WTC11 (cell line): Measurements from ENCODE around the gene PCDH1.

Experiments used
- CREM ChIP-seq: sonication (generic); formaldehyde crosslinking; IDR thresholded peaks from 2 replicates; pipeline ENCODE4 v1.8.1; 2022; ENCODE audit warnings: mild to moderate bottlenecking, missing genetic modification reagents, moderate library complexity
- CTCF ChIP-seq: fragments of 200-600 bp; IDR thresholded peaks from 2 replicates; pipeline ENCODE4 v1.8.0; 2022; ENCODE audit warnings: antibody characterized with exemption
- FOXP4 ChIP-seq: sonication (generic); formaldehyde crosslinking; IDR thresholded peaks from 2 replicates; pipeline ENCODE4 v1.8.0; 2022; ENCODE audit warnings: mild to moderate bottlenecking, missing genetic modification reagents
- GABPB1 ChIP-seq: sonication (generic); formaldehyde crosslinking; IDR thresholded peaks from 2 replicates; pipeline ENCODE4 v1.8.1; 2023; ENCODE audit warnings: mild to moderate bottlenecking, missing genetic modification reagents
- JUN ChIP-seq: sonication (generic); formaldehyde crosslinking; IDR thresholded peaks from 2 replicates; pipeline ENCODE4 v1.8.0; 2023; ENCODE audit warnings: mild to moderate bottlenecking, missing genetic modification reagents
- RELA ChIP-seq: sonication (generic); formaldehyde crosslinking; IDR thresholded peaks from 2 replicates; pipeline ENCODE4 v1.8.1; 2022; ENCODE audit warnings: missing genetic modification reagents, mild to moderate bottlenecking, borderline replicate concordance
- ZBTB21 ChIP-seq: sonication (generic); formaldehyde crosslinking; IDR thresholded peaks from 2 replicates; pipeline ENCODE4 v1.8.1; 2023; ENCODE audit warnings: mild to moderate bottlenecking, missing genetic modification reagents, borderline replicate concordance
- TF ChIP-seq, protein P1 (sequence below): sonication (generic); formaldehyde crosslinking; IDR thresholded peaks from 2 replicates; pipeline ENCODE4 v1.8.0; 2022; ENCODE audit warnings: mild to moderate bottlenecking, missing genetic modification reagents

DNA sequence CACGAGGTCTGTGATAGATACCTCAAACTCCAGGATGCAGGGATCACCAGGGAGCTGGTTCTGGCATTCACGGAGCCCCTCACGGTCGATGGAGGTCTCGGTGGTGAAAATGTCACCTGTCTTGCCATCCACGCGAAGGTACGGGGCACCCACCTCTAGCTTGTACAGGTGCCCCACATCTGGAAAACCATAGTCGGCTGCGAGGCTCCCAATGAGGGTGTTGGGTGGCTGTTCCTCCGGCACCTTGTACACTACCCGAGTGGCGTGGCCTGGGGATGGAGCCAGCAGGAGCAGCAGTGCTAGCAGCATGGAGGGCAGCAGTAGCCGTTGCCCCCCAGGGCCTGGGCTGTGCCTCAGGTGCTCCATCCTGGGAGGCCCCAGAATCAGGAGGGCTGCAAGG lies 9.2 kb downstream of the PCDH1 start:
- TF ChIP-seq JUN (CRISPR knock-in tag) = no peak
- TF ChIP-seq CREM = no peak
- TF ChIP-seq, protein P1, sequence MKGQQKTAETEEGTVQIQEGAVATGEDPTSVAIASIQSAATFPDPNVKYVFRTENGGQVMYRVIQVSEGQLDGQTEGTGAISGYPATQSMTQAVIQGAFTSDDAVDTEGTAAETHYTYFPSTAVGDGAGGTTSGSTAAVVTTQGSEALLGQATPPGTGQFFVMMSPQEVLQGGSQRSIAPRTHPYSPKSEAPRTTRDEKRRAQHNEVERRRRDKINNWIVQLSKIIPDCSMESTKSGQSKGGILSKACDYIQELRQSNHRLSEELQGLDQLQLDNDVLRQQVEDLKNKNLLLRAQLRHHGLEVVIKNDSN = no peak
- no peak for TF ChIP-seq RELA (CRISPR knock-in tag)
- no peak for TF ChIP-seq CTCF
- TF ChIP-seq GABPB1 (CRISPR knock-in tag) = no peak
- no peak for TF ChIP-seq FOXP4 (CRISPR knock-in tag)
- no peak for TF ChIP-seq ZBTB21
